Activated CD4-positive, CD25-positive, alpha-beta regulatory T cell treated with anti-CD3 and anti-CD28 coated beads, Interleukin-2, amount 50 U/mL, for 16 hours (primary cell): ENCODE measurements around the gene CNGB1.
"Not testable (repeated sequence)": the region's sequence is repeated elsewhere in the genome, so short reads cannot be mapped to it uniquely, and the experiment has no call there.

Experiments
- DNase-seq: peaks from one replicate; pipeline ENCODE4 v3.0.0-alpha.2; 2020; ENCODE audit warnings: low read depth, low spot score

CNGB1 gene

GRCh38 chr16:57970970-57971369 is at the start of gene CNGB1:
Gene CNGB1 (minus strand): TSS chr16:57971128. CDS start chr16:57967286, 3,842 bp downstream.
- DNase-seq: no peak

- no peak for DNase-seq
Measured at GRCh38 chr16:58019866-58020538, 49.1 kb upstream of the CNGB1 start.

- DNase-seq: no peak
Measured at GRCh38 chr16:58018803-58019202, 47.9 kb upstream of the CNGB1 start.

GRCh38 chr16:58016840-58017446 is 46.0 kb upstream of the CNGB1 start:
- DNase-seq: no peak

- DNase-seq: no peak
Measured at GRCh38 chr16:58013201-58013956, 42.5 kb upstream of the CNGB1 start.

GRCh38 chr16:58012481-58012880 is 41.6 kb upstream of the CNGB1 start:
- no peak for DNase-seq

GRCh38 chr16:58011652-58012051 is 40.7 kb upstream of the CNGB1 start:
- no peak for DNase-seq

- no peak for DNase-seq
Measured at GRCh38 chr16:58010886-58011285, 40.0 kb upstream of the CNGB1 start.

GRCh38 chr16:58009856-58010416 is 39.0 kb upstream of the CNGB1 start:
- no peak for DNase-seq

GRCh38 chr16:58004736-58005135 is 33.8 kb upstream of the CNGB1 start:
- DNase-seq: not testable (repeated sequence)

GRCh38 chr16:58002936-58003335 is 32.0 kb upstream of the CNGB1 start:
- no peak for DNase-seq

GRCh38 chr16:58002416-58002800 is 31.5 kb upstream of the CNGB1 start:
- DNase-seq: no peak

- no peak for DNase-seq
Measured at GRCh38 chr16:58001781-58002415, 31.0 kb upstream of the CNGB1 start.

- peak; percentile 69 for DNase-seq
Measured at GRCh38 chr16:58000706-58001676, 30.1 kb upstream of the CNGB1 start, which contains the start of gene USB1. Gene USB1 (plus strand): TSS chr16:58001407. CDS start chr16:58001484, 77 bp downstream.

GRCh38 chr16:57999971-58000705 is 29.2 kb upstream of the CNGB1 start, which contains the start of gene ZNF319:
Gene ZNF319 (minus strand): TSS chr16:58000672. CDS start chr16:57998265, 2,407 bp downstream.
- DNase-seq: no peak

GRCh38 chr16:57999366-57999970 is 28.5 kb upstream of the CNGB1 start:
- DNase-seq: no peak

GRCh38 chr16:57998992-57999365 is 28.1 kb upstream of the CNGB1 start:
- no peak for DNase-seq

- no peak for DNase-seq
Measured at GRCh38 chr16:57998486-57998885, 27.6 kb upstream of the CNGB1 start.

- DNase-seq: no peak
Measured at GRCh38 chr16:57997528-57998265, 26.8 kb upstream of the CNGB1 start.
